H9 (cell line): ENCODE measurements around the gene PXN. TPM values are rescaled to one million over a fixed set of nuclear protein-coding genes. Genes with fewer than 3 reads are reported as not detected.

Experiments used
- DNase-seq: peaks from one replicate; pipeline ENCODE4 v3.0.0-alpha.2; 2017
- H2AFZ ChIP-seq: one replicate; pipeline ENCODE4 v1.6.1; 2013; ENCODE audit warnings: mild to moderate bottlenecking, low read length, control low read depth, moderate library complexity
- H2AK5ac ChIP-seq: 2 replicates; pipeline ENCODE4 v1.6.1; 2013; ENCODE audit warnings: low read length, control low read depth, mixed read lengths; ENCODE audit not compliant: insufficient read length
- H2BK120ac ChIP-seq: one replicate; pipeline ENCODE4 v1.6.1; 2013; ENCODE audit warnings: low read depth, mild to moderate bottlenecking, low read length, control low read depth, inconsistent platforms; ENCODE audit not compliant: poor library complexity, severe bottlenecking
- H2BK12ac ChIP-seq: 2 replicates; pipeline ENCODE4 v1.6.1; 2013; ENCODE audit warnings: low read length, control low read depth, mixed read lengths, low read depth; ENCODE audit not compliant: insufficient read length
- H2BK15ac ChIP-seq: 2 replicates; pipeline ENCODE4 v1.6.1; 2013; ENCODE audit warnings: low read depth, low read length, control low read depth
- H2BK20ac ChIP-seq: one replicate; pipeline ENCODE4 v1.6.1; 2013; ENCODE audit warnings: low read depth, mild to moderate bottlenecking, low read length, control low read depth, inconsistent platforms; ENCODE audit not compliant: poor library complexity, severe bottlenecking
- H2BK5ac ChIP-seq: 2 replicates; pipeline ENCODE4 v1.6.1; 2013; ENCODE audit warnings: low read length, control low read depth, mixed read lengths; ENCODE audit not compliant: insufficient read length
- H3K14ac ChIP-seq: 2 replicates; pipeline ENCODE4 v1.6.1; 2013; ENCODE audit warnings: low read length, control low read depth; ENCODE audit not compliant: insufficient read depth
- H3K18ac ChIP-seq: 2 replicates; pipeline ENCODE4 v1.6.1; 2013; ENCODE audit warnings: low read depth, mild to moderate bottlenecking, mixed read lengths, low read length, control low read depth; ENCODE audit not compliant: insufficient read length
- H3K23ac ChIP-seq: 2 replicates; pipeline ENCODE4 v1.6.1; 2013; ENCODE audit warnings: low read length, control low read depth, mixed read lengths, low read depth; ENCODE audit not compliant: insufficient read length
- H3K23me2 ChIP-seq: 2 replicates; pipeline ENCODE4 v1.6.1; 2013; ENCODE audit warnings: low read depth, mild to moderate bottlenecking, mixed read lengths, low read length, control low read depth; ENCODE audit not compliant: insufficient read length, poor library complexity, severe bottlenecking
- H3K27ac ChIP-seq: 2 replicates; pipeline ENCODE4 v1.5.1; 2013; ENCODE audit warnings: low read length, control low read depth, mixed read lengths, low read depth; ENCODE audit not compliant: insufficient read length
- H3K27me3 ChIP-seq: 2 replicates; pipeline ENCODE4 v1.6.1; 2013; ENCODE audit warnings: low read length, control low read depth, inconsistent platforms; ENCODE audit not compliant: insufficient read depth
- H3K4ac ChIP-seq: 2 replicates; pipeline ENCODE4 v1.6.1; 2013; ENCODE audit warnings: low read depth, mild to moderate bottlenecking, control low read depth, inconsistent platforms, low read length, moderate library complexity
- H3K4me1 ChIP-seq: 2 replicates; pipeline ENCODE4 v1.6.1; 2013; ENCODE audit warnings: low read length, control low read depth, inconsistent platforms; ENCODE audit not compliant: insufficient read depth
- H3K4me2 ChIP-seq: 2 replicates; pipeline ENCODE4 v1.6.1; 2013; ENCODE audit warnings: low read length, control low read depth, mixed read lengths; ENCODE audit not compliant: insufficient read length, insufficient read depth
- H3K56ac ChIP-seq: 2 replicates; pipeline ENCODE4 v1.6.1; 2013; ENCODE audit warnings: low read depth, mild to moderate bottlenecking, mixed read lengths, low read length, control low read depth; ENCODE audit not compliant: insufficient read length
- H3K79me1 ChIP-seq: 2 replicates; pipeline ENCODE4 v1.6.1; 2013; ENCODE audit warnings: low read depth, mild to moderate bottlenecking, moderate library complexity, low read length, control low read depth, inconsistent platforms; ENCODE audit not compliant: insufficient read depth, poor library complexity, severe bottlenecking
- H3K79me2 ChIP-seq: 2 replicates; pipeline ENCODE4 v1.6.1; 2013; ENCODE audit warnings: low read length, control low read depth, inconsistent platforms; ENCODE audit not compliant: insufficient read depth
- H3K9ac ChIP-seq: 2 replicates; pipeline ENCODE4 v1.6.1; 2013; ENCODE audit warnings: low read length, control low read depth, mixed read lengths; ENCODE audit not compliant: insufficient read length; ENCODE audit errors: extremely low read depth
- H3K9me3 ChIP-seq: one replicate; pipeline ENCODE4 v1.6.1; 2013; ENCODE audit warnings: low read depth, low read length, inconsistent platforms; ENCODE audit not compliant: control insufficient read depth
- H3T11ph ChIP-seq: one replicate; pipeline ENCODE4 v1.6.1; 2013; ENCODE audit warnings: mild to moderate bottlenecking, low read length, control low read depth, inconsistent platforms
- H4K20me1 ChIP-seq: one replicate; pipeline ENCODE4 v1.6.1; 2013; ENCODE audit not compliant: control insufficient read depth, insufficient read length, insufficient read depth
- H4K5ac ChIP-seq: 2 replicates; pipeline ENCODE4 v1.6.1; 2013; ENCODE audit warnings: low read depth, mild to moderate bottlenecking, mixed read lengths, low read length, control low read depth; ENCODE audit not compliant: insufficient read length
- H4K8ac ChIP-seq: replicated peaks from 2 replicates; pipeline ENCODE4 v1.6.1; 2013; ENCODE audit warnings: low read length, control low read depth, mixed read lengths, low read depth; ENCODE audit not compliant: insufficient read length
- H4K91ac ChIP-seq: 2 replicates; pipeline ENCODE4 v1.6.1; 2013; ENCODE audit warnings: low read depth, mild to moderate bottlenecking, moderate library complexity, mixed read lengths, low read length, control low read depth; ENCODE audit not compliant: insufficient read length
- H3K27ac Mint-ChIP-seq, 3 experiments: 2 replicates in 2 of 3; 3 replicates in 1 of 3; pipeline ENCODE4 v1.8.0; 2020 to 2021; ENCODE audit warnings: mixed read lengths in 3 of 3, mild to moderate bottlenecking in 1 of 3, moderate library complexity in 1 of 3
- H3K27me3 Mint-ChIP-seq: 2 replicates; pipeline ENCODE4 v1.8.0; 2021; ENCODE audit warnings: low read depth, mild to moderate bottlenecking, moderate library complexity, mixed read lengths
- H3K36me3 Mint-ChIP-seq, 3 experiments: 2 replicates in 2 of 3; 3 replicates in 1 of 3; pipeline ENCODE4 v1.8.0; 2020 to 2021; ENCODE audit warnings: low read depth in 3 of 3, mixed read lengths in 3 of 3; ENCODE audit not compliant: insufficient read depth in 1 of 3
- H3K4me1 Mint-ChIP-seq, 2 experiments: 2 replicates each; pipeline ENCODE4 v1.8.0; 2020; ENCODE audit warnings: mixed read lengths in 2 of 2
- H3K4me3 Mint-ChIP-seq, 2 experiments: 2 replicates in 1 of 2; 3 replicates in 1 of 2; pipeline ENCODE4 v1.8.0; 2020 to 2021; ENCODE audit warnings: mild to moderate bottlenecking in 2 of 2, mixed read lengths in 2 of 2, moderate library complexity in 1 of 2
- H3K9me3 Mint-ChIP-seq, 2 experiments: 2 replicates in 1 of 2; 3 replicates in 1 of 2; pipeline ENCODE4 v1.8.0; 2020; ENCODE audit warnings: mild to moderate bottlenecking in 2 of 2, mixed read lengths in 2 of 2, moderate library complexity in 1 of 2
- WGBS: extraction: QIAGEN DNeasy Blood & Tissue Kit; methylation state at CpG from one replicate; pipeline ENCODE4 v1.1.7; 2013; ENCODE audit warnings: missing lambda C conversion rate, low lambda C conversion rate, mixed read lengths; ENCODE audit not compliant: insufficient read length; ENCODE audit errors: extremely low coverage; 5-methylcytosine and 5-hydroxymethylcytosine counted together
- total RNA-seq: library from RNA; stranded (reverse); gene quantifications from 2 replicates; pipeline ENCODE4 v1.2.1, GENCODE V29; 2021
- TF ChIP-seq, protein P1 (sequence below): fragments of 200-600 bp; sonication (generic); conservative IDR thresholded peaks from 3 replicates; pipeline ENCODE4 v1.8.0; 2021; ENCODE audit warnings: antibody characterized with exemption, mild to moderate bottlenecking

The PXN gene
- total RNA-seq, 1 experiment from 2014 or later = 92.8 TPM

DNA sequence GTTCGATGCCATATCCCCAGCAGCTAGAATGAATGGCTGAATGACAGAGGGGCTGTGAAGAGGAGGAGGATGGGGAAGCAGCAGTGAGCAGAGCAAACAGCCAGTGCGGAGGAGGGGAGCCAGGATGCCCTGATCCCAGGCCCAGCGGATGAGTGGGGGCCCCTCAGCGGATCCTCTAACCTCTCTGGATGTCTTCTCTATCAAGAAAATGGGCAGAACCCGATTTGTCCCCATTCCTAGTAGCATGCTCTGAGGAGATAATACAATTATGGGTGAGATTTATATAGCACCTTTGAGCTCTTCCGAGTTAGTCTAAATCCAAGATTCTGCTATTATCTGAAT is 34.6 kb downstream of the PXN start:
- Histone ChIP-seq H2BK12ac (peak overlapping the region; percentile 26), H2BK20ac (no peak overlapping the region), H3K23me2 (peaks cover 3% of the 10 kb centered on the region), H2BK5ac (peak overlapping the region; percentile 82), H3K4ac (peak overlapping the region; percentile 19; the same call in 1 of the 2 replicates), H2AFZ (no peak overlapping the region), H2AK5ac (peak overlapping the region; percentile 23), H4K20me1 (no peaks in the 10 kb centered on the region), H3K79me2 (peaks cover 8% of the 10 kb centered on the region; the same call in 1 of the 2 replicates), H3K9ac (peak overlapping the region; percentile 58), H2BK120ac (peak overlapping the region; percentile 74), H3K27ac (peak overlapping the region; percentile 86), H4K91ac (no peak overlapping the region), H3K14ac (peak overlapping the region; percentile 72), H3K18ac (peak overlapping the region; percentile 88), H4K8ac (no peak overlapping the region), H3K4me2 (peak overlapping the region; percentile 19), H3K27me3 (no peaks in the 10 kb centered on the region), H3K4me1 (peaks cover 39% of the 10 kb centered on the region), H2BK15ac (no peak overlapping the region), H3T11ph (no peak overlapping the region), H3K56ac (no peak overlapping the region), H3K9me3 (no peaks in the 10 kb centered on the region), H3K23ac (no peak overlapping the region), H3K79me1 (peaks cover 3% of the 10 kb centered on the region), H4K5ac (peak overlapping the region; percentile 67)
- Mint-ChIP-seq H3K4me3 (peak overlapping the region; percentile 51 to 67), H3K27me3 (no peaks in the 10 kb centered on the region), H3K9me3 (no peaks in the 10 kb centered on the region), H3K36me3 (peaks cover 3 to 7% (median 4%) of the 10 kb centered on the region in 3 experiments; a peak in 4 of 7 replicates), H3K4me1 (peaks cover 86 to 89% of the 10 kb centered on the region in 2 experiments), H3K27ac (peak overlapping the region; percentile 99)
- TF ChIP-seq, protein P1, sequence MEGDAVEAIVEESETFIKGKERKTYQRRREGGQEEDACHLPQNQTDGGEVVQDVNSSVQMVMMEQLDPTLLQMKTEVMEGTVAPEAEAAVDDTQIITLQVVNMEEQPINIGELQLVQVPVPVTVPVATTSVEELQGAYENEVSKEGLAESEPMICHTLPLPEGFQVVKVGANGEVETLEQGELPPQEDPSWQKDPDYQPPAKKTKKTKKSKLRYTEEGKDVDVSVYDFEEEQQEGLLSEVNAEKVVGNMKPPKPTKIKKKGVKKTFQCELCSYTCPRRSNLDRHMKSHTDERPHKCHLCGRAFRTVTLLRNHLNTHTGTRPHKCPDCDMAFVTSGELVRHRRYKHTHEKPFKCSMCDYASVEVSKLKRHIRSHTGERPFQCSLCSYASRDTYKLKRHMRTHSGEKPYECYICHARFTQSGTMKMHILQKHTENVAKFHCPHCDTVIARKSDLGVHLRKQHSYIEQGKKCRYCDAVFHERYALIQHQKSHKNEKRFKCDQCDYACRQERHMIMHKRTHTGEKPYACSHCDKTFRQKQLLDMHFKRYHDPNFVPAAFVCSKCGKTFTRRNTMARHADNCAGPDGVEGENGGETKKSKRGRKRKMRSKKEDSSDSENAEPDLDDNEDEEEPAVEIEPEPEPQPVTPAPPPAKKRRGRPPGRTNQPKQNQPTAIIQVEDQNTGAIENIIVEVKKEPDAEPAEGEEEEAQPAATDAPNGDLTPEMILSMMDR = no peak
- DNase-seq = no peak
- WGBS = no CpG with 5 or more reads among the region's 6 CpGs
